PC-3 (cell line): Measurements from ENCODE around the gene MID2.

Source experiments
- CTCF ChIP-seq: fragments of 300-600 bp; sonication (generic); conservative IDR thresholded peaks from 2 replicates; pipeline ENCODE4 v1.5.1; 2017; ENCODE audit warnings: antibody characterized with exemption, low read depth, mild to moderate bottlenecking, low read length
- EZH2 ChIP-seq: fragments of 300-600 bp; sonication (generic); IDR thresholded peaks from one replicate; pipeline ENCODE4 v1.6.1; 2017; ENCODE audit warnings: antibody characterized with exemption, mild to moderate bottlenecking, low read length; ENCODE audit not compliant: unreplicated experiment
- EZH2phosphoT487 ChIP-seq: fragments of 300-600 bp; sonication (generic); IDR thresholded peaks from 2 replicates; pipeline ENCODE4 v1.6.1; 2018; ENCODE audit warnings: mild to moderate bottlenecking, antibody characterized with exemption, low read length, borderline replicate concordance

GRCh38 chrX:107970073-107970472 lies 144.4 kb downstream of the MID2 start:
- TF ChIP-seq CTCF (no peak; the same call in 1 of the 2 replicates), EZH2phosphoT487 (no peak), EZH2 (no peak)
